Lower lobe of right lung (tissue), 2 donors: ENCODE measurements around the gene RNPEPL1. TPM values are rescaled to one million over a fixed set of nuclear protein-coding genes. Genes with fewer than 3 reads are reported as not detected.
A peak's percentile ranks its signal among the peaks of the same experiment; 100 is the strongest.
"Not testable (repeated sequence)": the region's sequence is repeated elsewhere in the genome, so short reads cannot be mapped to it uniquely, and the experiment has no call there.

ENCODE experiments used
- ATAC-seq, 2 donors: fragments of 200-7000 bp; cut with Tn5 transposase; one replicate each; pipeline ENCODE4 v1.9.1; 2020 to 2022; ENCODE audit warnings: mild to moderate bottlenecking in 2 of 2, moderate library complexity in 2 of 2
- DNase-seq: peaks from one replicate; pipeline ENCODE4 v3.0.0-alpha.2; 2020
- H3K27ac ChIP-seq: fragments of 200-600 bp; one replicate; pipeline ENCODE4 v1.8.0; 2022
- H3K27me3 ChIP-seq: fragments of 200-600 bp; one replicate; pipeline ENCODE4 v1.8.0; 2022; ENCODE audit warnings: low read depth
- H3K36me3 ChIP-seq: fragments of 200-600 bp; one replicate; pipeline ENCODE4 v1.8.0; 2022; ENCODE audit warnings: mild to moderate bottlenecking
- H3K4me1 ChIP-seq: fragments of 200-600 bp; one replicate; pipeline ENCODE4 v1.8.0; 2022
- H3K4me3 ChIP-seq: fragments of 200-600 bp; one replicate; pipeline ENCODE4 v1.8.0; 2022; ENCODE audit warnings: mild to moderate bottlenecking
- H3K9me3 ChIP-seq: fragments of 200-600 bp; one replicate; pipeline ENCODE4 v1.8.0; 2022
- CTCF ChIP-seq: fragments of 200-600 bp; IDR thresholded peaks from one replicate; pipeline ENCODE4 v1.8.0; 2022; ENCODE audit warnings: antibody characterized with exemption, mild to moderate bottlenecking
- intact Hi-C: fragments of 100-400 bp; cut with DNase I; formaldehyde crosslinking; loops from one replicate; pipeline ENCODE4 v1.11.0; 2022
- total RNA-seq: library from RNA; stranded (reverse); fragmentation: NEBNext Ultra II Directional; extraction: Animal tissue kit (Norgen Biotek cat#: 25700); gene quantifications from one replicate; pipeline ENCODE4 v1.2.1, GENCODE V29; 2021
- donor health status: DM: no; HTN: yes; CAD: no; lungs with severe emphysema.

The RNPEPL1 gene
- total RNA-seq, 1 donor from 2014 or later = 102 TPM

- no peaks in the 10 kb centered on the region for H3K36me3 ChIP-seq
- H3K9me3 ChIP-seq = no peaks in the 10 kb centered on the region
- H3K4me3 ChIP-seq = no peak overlapping the region
- H3K4me1 ChIP-seq = peaks cover 16% of the 10 kb centered on the region
- ATAC-seq = peak; percentile 79 to 80
- no peaks in the 10 kb centered on the region for H3K27me3 ChIP-seq
- DNase-seq = peak; percentile 49
- TF ChIP-seq CTCF = no peak
- H3K27ac ChIP-seq = no peak overlapping the region
- intact Hi-C loops = no loop called here
These were observed 43.4 kb downstream of the RNPEPL1 start for GRCh38 chr2:240611601-240612210.

GRCh38 chr2:240613781-240614180, 45.5 kb downstream of the RNPEPL1 start:
- intact Hi-C loops = no loop called here
- Histone ChIP-seq H3K9me3 (no peaks in the 10 kb centered on the region), H3K27me3 (no peaks in the 10 kb centered on the region), H3K27ac (no peak overlapping the region), H3K4me3 (no peak overlapping the region), H3K4me1 (peaks cover 16% of the 10 kb centered on the region), H3K36me3 (no peaks in the 10 kb centered on the region)
- no peak for ATAC-seq
- no peak for DNase-seq
- no peak for TF ChIP-seq CTCF

GRCh38 chr2:240614391-240614790, 46.1 kb downstream of the RNPEPL1 start:
- no peak for DNase-seq
- Histone ChIP-seq H3K36me3 (no peaks in the 10 kb centered on the region), H3K27me3 (no peaks in the 10 kb centered on the region), H3K4me1 (peaks cover 16% of the 10 kb centered on the region), H3K4me3 (no peak overlapping the region), H3K9me3 (no peaks in the 10 kb centered on the region), H3K27ac (no peak overlapping the region)
- no peak for ATAC-seq
- TF ChIP-seq CTCF = no peak
- intact Hi-C loops = no loop called here

- Histone ChIP-seq H3K36me3 (no peaks in the 10 kb centered on the region), H3K27me3 (no peaks in the 10 kb centered on the region), H3K27ac (no peak overlapping the region), H3K4me3 (no peak overlapping the region), H3K9me3 (no peaks in the 10 kb centered on the region), H3K4me1 (peaks cover 22% of the 10 kb centered on the region)
- intact Hi-C loops = no loop called here
- TF ChIP-seq CTCF = no peak
- DNase-seq = no peak
- ATAC-seq = no peak
These were observed 47.1 kb downstream of the RNPEPL1 start for GRCh38 chr2:240615396-240615795.

- no peak for TF ChIP-seq CTCF
- Histone ChIP-seq H3K27me3 (no peaks in the 10 kb centered on the region), H3K9me3 (no peaks in the 10 kb centered on the region), H3K4me1 (peaks cover 28% of the 10 kb centered on the region), H3K27ac (no peak overlapping the region), H3K36me3 (no peaks in the 10 kb centered on the region), H3K4me3 (no peak overlapping the region)
- ATAC-seq = no peak
- intact Hi-C loops = no loop called here
- peak; percentile 42 for DNase-seq
These were observed 47.7 kb downstream of the RNPEPL1 start for GRCh38 chr2:240615820-240616547.

- DNase-seq, H3K4me3 ChIP-seq, H3K36me3 ChIP-seq, intact Hi-C loops, H3K27ac ChIP-seq, ATAC-seq, H3K9me3 ChIP-seq, H3K27me3 ChIP-seq: not testable (repeated sequence)
- H3K4me1 ChIP-seq = peaks cover 30% of the 10 kb centered on the region
These were observed 48.8 kb downstream of the RNPEPL1 start for GRCh38 chr2:240616860-240617666.
